SK-N-MC (cell line): ENCODE results near the gene TIMM21.
A peak's percentile ranks its signal among the peaks of the same experiment; 100 is the strongest.

Source experiments
- DNase-seq: peaks from one replicate; pipeline ENCODE4 v3.0.0-alpha.2; 2011; ENCODE audit warnings: low read depth, low spot score
- H3K27ac ChIP-seq: fragments of 200-600 bp; sonication (generic); 2 replicates; pipeline ENCODE4 v1.5.1; 2016; ENCODE audit warnings: mixed run types
- H3K36me3 ChIP-seq: fragments of 200-600 bp; sonication (generic); 2 replicates; pipeline ENCODE4 v1.6.1; 2017; ENCODE audit warnings: antibody characterized with exemption, low read length, mixed read lengths; ENCODE audit not compliant: insufficient read depth
- H3K4me3 ChIP-seq: fragments of 200-600 bp; sonication (generic); 2 replicates; pipeline ENCODE4 v1.5.1; 2016
- H3K9ac ChIP-seq: fragments of 200-600 bp; sonication (generic); 2 replicates; pipeline ENCODE4 v1.8.0; 2017; ENCODE audit warnings: mixed run types, mixed read lengths; ENCODE audit not compliant: insufficient read length
- H3K9me3 ChIP-seq: fragments of 200-600 bp; sonication (generic); 2 replicates; pipeline ENCODE4 v1.6.1; 2017; ENCODE audit warnings: low read depth, mild to moderate bottlenecking, antibody characterized with exemption, low read length, moderate library complexity, mixed read lengths
- EZH2 ChIP-seq: fragments of 200-600 bp; sonication (generic); IDR thresholded peaks from one replicate; pipeline ENCODE4 v1.6.1; 2017; ENCODE audit warnings: antibody characterized with exemption
- FOXP2 ChIP-seq: optimal IDR thresholded peaks from 2 replicates; pipeline ENCODE3; 2011; ENCODE audit warnings: mild to moderate bottlenecking, moderate library complexity; ENCODE audit not compliant: insufficient read depth; ENCODE audit errors: extremely low read length, control extremely low read depth
- POLR2AphosphoS5 ChIP-seq: IDR thresholded peaks from 2 replicates; pipeline ENCODE4 v1.6.1; 2012; ENCODE audit warnings: mild to moderate bottlenecking, low read depth, low read length, borderline replicate concordance

The TIMM21 gene

GRCh38 chr18:74140582-74140981 lies 7.7 kb upstream of the TIMM21 start:
- Histone ChIP-seq H3K9ac (no peak overlapping the region), H3K27ac (no peak overlapping the region), H3K4me3 (no peak overlapping the region), H3K36me3 (no peaks in the 10 kb centered on the region), H3K9me3 (no peaks in the 10 kb centered on the region)
- TF ChIP-seq POLR2AphosphoS5 (no peak), EZH2 (no peak)
- no peak for DNase-seq

- DNase-seq = no peak
- TF ChIP-seq FOXP2 = no peak
- TF ChIP-seq POLR2AphosphoS5 = no peak
- no peak for TF ChIP-seq EZH2
- no peak overlapping the region for H3K27ac ChIP-seq
These were observed 6.7 kb upstream of the TIMM21 start for GRCh38 chr18:74141667-74142066.

GRCh38 chr18:74142252-74142651 lies 6.1 kb upstream of the TIMM21 start:
- Histone ChIP-seq H3K27ac (no peak overlapping the region), H3K9me3 (no peaks in the 10 kb centered on the region), H3K4me3 (no peak overlapping the region), H3K36me3 (no peaks in the 10 kb centered on the region), H3K9ac (no peak overlapping the region)
- TF ChIP-seq EZH2 = no peak
- no peak for TF ChIP-seq FOXP2
- no peak for TF ChIP-seq POLR2AphosphoS5
- DNase-seq = no peak

More at GRCh38 chr18:74141667-74142066, 6.7 kb upstream of the TIMM21 start:
- no peaks in the 10 kb centered on the region for H3K36me3 ChIP-seq
- H3K9me3 ChIP-seq = no peaks in the 10 kb centered on the region
- H3K9ac ChIP-seq = no peak overlapping the region
- H3K4me3 ChIP-seq = no peak overlapping the region

GRCh38 chr18:74146756-74147155 lies 1.6 kb upstream of the TIMM21 start:
- DNase-seq = no peak

GRCh38 chr18:74147491-74147778 lies 888 bp upstream of the TIMM21 start:
- TF ChIP-seq POLR2AphosphoS5 (no peak), FOXP2 (no peak), EZH2 (no peak)
- no peaks in the 10 kb centered on the region for H3K9me3 ChIP-seq
- H3K4me3 ChIP-seq = peak overlapping the region; percentile 88
- peak overlapping the region; percentile 51 for H3K9ac ChIP-seq
- peaks cover 13% of the 10 kb centered on the region for H3K36me3 ChIP-seq
- no peak overlapping the region for H3K27ac ChIP-seq
- DNase-seq = no peak

More at GRCh38 chr18:74146756-74147155, 1.6 kb upstream of the TIMM21 start:
- peak overlapping the region; percentile 88 for H3K4me3 ChIP-seq
- no peaks in the 10 kb centered on the region for H3K9me3 ChIP-seq
- no peak overlapping the region for H3K9ac ChIP-seq
- no peak overlapping the region for H3K27ac ChIP-seq
- TF ChIP-seq POLR2AphosphoS5 (no peak), EZH2 (no peak), FOXP2 (no peak)
- H3K36me3 ChIP-seq = peaks cover 13% of the 10 kb centered on the region

GRCh38 chr18:74148543-74149070 lies 284 bp downstream of the TIMM21 start:
- Histone ChIP-seq H3K4me3 (peak overlapping the region; percentile 88), H3K9me3 (no peaks in the 10 kb centered on the region), H3K36me3 (peaks cover 13% of the 10 kb centered on the region), H3K9ac (peak overlapping the region; percentile 95), H3K27ac (peak overlapping the region; percentile 51; the same call in 1 of the 2 replicates)
- no peak for DNase-seq
- TF ChIP-seq EZH2 (no peak), POLR2AphosphoS5 (peak; percentile 68)

GRCh38 chr18:74149878-74150277 lies 1.6 kb downstream of the TIMM21 start:
- DNase-seq = no peak
- TF ChIP-seq EZH2 = no peak
- no peak for TF ChIP-seq FOXP2
- TF ChIP-seq POLR2AphosphoS5 = no peak
- Histone ChIP-seq H3K9ac (peak overlapping the region; percentile 95), H3K9me3 (no peaks in the 10 kb centered on the region), H3K4me3 (peak overlapping the region; percentile 88), H3K27ac (no peak overlapping the region), H3K36me3 (peaks cover 18% of the 10 kb centered on the region)

GRCh38 chr18:74152270-74152669 lies 3.9 kb downstream of the TIMM21 start:
- Histone ChIP-seq H3K9me3 (no peaks in the 10 kb centered on the region), H3K36me3 (peaks cover 39% of the 10 kb centered on the region), H3K9ac (no peak overlapping the region), H3K27ac (no peak overlapping the region), H3K4me3 (no peak overlapping the region)
- no peak for TF ChIP-seq FOXP2
- no peak for TF ChIP-seq POLR2AphosphoS5
- TF ChIP-seq EZH2 = no peak
- no peak for DNase-seq

GRCh38 chr18:74152857-74153256 lies 4.5 kb downstream of the TIMM21 start:
- TF ChIP-seq FOXP2 (no peak), POLR2AphosphoS5 (no peak), EZH2 (no peak)
- Histone ChIP-seq H3K4me3 (no peak overlapping the region), H3K9ac (no peak overlapping the region), H3K36me3 (peaks cover 44% of the 10 kb centered on the region), H3K27ac (no peak overlapping the region), H3K9me3 (no peaks in the 10 kb centered on the region)
- no peak for DNase-seq

GRCh38 chr18:74153377-74153776 lies 5.1 kb downstream of the TIMM21 start:
- Histone ChIP-seq H3K9ac (no peak overlapping the region), H3K4me3 (no peak overlapping the region), H3K27ac (no peak overlapping the region), H3K36me3 (peaks cover 49% of the 10 kb centered on the region), H3K9me3 (no peaks in the 10 kb centered on the region)
- no peak for TF ChIP-seq POLR2AphosphoS5
- TF ChIP-seq FOXP2 = no peak
- TF ChIP-seq EZH2 = no peak
- DNase-seq = no peak
